ENCODE data around the gene GBA3.

The GBA3 gene

GRCh38 chr4:22692736-22693135, at the start of gene GBA3:
GBA3 (plus strand) TSS chr4:22692937.
- no peak for DNase-seq

- DNase-seq: no peak
Measured at GRCh38 chr4:22643952-22644351, 48.8 kb upstream of the GBA3 start.

- no peak for DNase-seq
Measured at GRCh38 chr4:22645481-22646182, 47.1 kb upstream of the GBA3 start.

GRCh38 chr4:22648996-22649395, 43.7 kb upstream of the GBA3 start:
- DNase-seq: no peak

GRCh38 chr4:22650771-22651170, 42.0 kb upstream of the GBA3 start:
- no peak for DNase-seq

- no peak for DNase-seq
Measured at GRCh38 chr4:22653752-22654151, 39.0 kb upstream of the GBA3 start.

GRCh38 chr4:22661443-22661842, 31.3 kb upstream of the GBA3 start:
- no peak for DNase-seq

GRCh38 chr4:22667332-22667940, 25.3 kb upstream of the GBA3 start:
- no peak for DNase-seq

GRCh38 chr4:22668301-22668700, 24.4 kb upstream of the GBA3 start:
- no peak for DNase-seq

- DNase-seq: no peak
Measured at GRCh38 chr4:22668702-22669101, 24.0 kb upstream of the GBA3 start.

GRCh38 chr4:22670956-22671355, 21.8 kb upstream of the GBA3 start:
- no peak for DNase-seq

- no peak for DNase-seq
Measured at GRCh38 chr4:22672519-22672918, 20.2 kb upstream of the GBA3 start.

GRCh38 chr4:22672944-22673343, 19.8 kb upstream of the GBA3 start:
- no peak for DNase-seq

- no peak for DNase-seq
Measured at GRCh38 chr4:22674700-22675099, 18.0 kb upstream of the GBA3 start.

- no peak for DNase-seq
Measured at GRCh38 chr4:22676063-22676462, 16.7 kb upstream of the GBA3 start.

GRCh38 chr4:22677780-22678179, 15.0 kb upstream of the GBA3 start:
- DNase-seq: no peak

- DNase-seq: no peak
Measured at GRCh38 chr4:22678940-22679854, 13.5 kb upstream of the GBA3 start.

GRCh38 chr4:22680065-22680642, 12.6 kb upstream of the GBA3 start:
- DNase-seq: no peak

- DNase-seq: no peak
Measured at GRCh38 chr4:22683726-22684125, 9.0 kb upstream of the GBA3 start.

GRCh38 chr4:22686141-22686540, 6.6 kb upstream of the GBA3 start:
- DNase-seq: no peak

GRCh38 chr4:22688236-22688635, 4.5 kb upstream of the GBA3 start:
- DNase-seq: no peak

- DNase-seq: no peak
Measured at GRCh38 chr4:22689428-22689827, 3.3 kb upstream of the GBA3 start.

- no peak for DNase-seq
Measured at GRCh38 chr4:22695029-22695428, 2.3 kb downstream of the GBA3 start.

- no peak for DNase-seq
Measured at GRCh38 chr4:22695917-22696316, 3.2 kb downstream of the GBA3 start.
